GM12878 (cell line): ENCODE measurements around the gene RBM26. TPM values are rescaled to one million over a fixed set of nuclear protein-coding genes. Genes with fewer than 3 reads are reported as not detected.

Experiments used
- BCL11A ChIP-seq: IDR thresholded peaks from 2 replicates; pipeline ENCODE4 v1.6.1; 2011; ENCODE audit warnings: low read depth, low read length
- CEBPZ ChIP-seq: fragments of 150-350 bp; IDR thresholded peaks from 2 replicates; pipeline ENCODE4 v1.6.1; 2016; ENCODE audit warnings: low read depth, low read length
- CUX1 ChIP-seq: IDR thresholded peaks from 2 replicates; pipeline ENCODE4 v1.6.1; 2012; ENCODE audit warnings: improper control_type of control experiment, low read depth, low read length; ENCODE audit not compliant: insufficient replicate concordance
- EGR1 ChIP-seq, 2 experiments: IDR thresholded peaks; 1 replicate in 1 of 2; 2 replicates in 1 of 2; pipeline ENCODE4 v1.6.1; 2011 to 2012; ENCODE audit warnings: low read depth in 2 of 2, low read length in 2 of 2, borderline replicate concordance in 1 of 2, mild to moderate bottlenecking in 1 of 2, moderate library complexity in 1 of 2
- EZH2 ChIP-seq: IDR thresholded peaks from 2 replicates; pipeline ENCODE4 v1.6.1; 2012; ENCODE audit warnings: low read depth, mild to moderate bottlenecking, control low read depth, inconsistent platforms, low read length, borderline replicate concordance; ENCODE audit not compliant: control insufficient read depth
- JUNB ChIP-seq: IDR thresholded peaks from 2 replicates; pipeline ENCODE4 v1.6.1; 2016; ENCODE audit warnings: antibody characterized with exemption, mild to moderate bottlenecking
- MEF2A ChIP-seq: IDR thresholded peaks from 2 replicates; pipeline ENCODE4 v1.6.1; 2011; ENCODE audit warnings: low read depth, mild to moderate bottlenecking, low read length, moderate library complexity; ENCODE audit not compliant: insufficient read depth
- MEF2B ChIP-seq: fragments of 450-650 bp; IDR thresholded peaks from 2 replicates; pipeline ENCODE4 v1.6.1; 2018; ENCODE audit warnings: mild to moderate bottlenecking, moderate library complexity; ENCODE audit not compliant: partially characterized antibody, poor library complexity, severe bottlenecking
- NBN ChIP-seq: fragments of 450-650 bp; IDR thresholded peaks from 2 replicates; pipeline ENCODE4 v1.6.1; 2016
- PKNOX1 ChIP-seq: fragments of 450-650 bp; IDR thresholded peaks from 2 replicates; pipeline ENCODE4 v1.6.1; 2016; ENCODE audit warnings: mild to moderate bottlenecking
- POU2F2 ChIP-seq: IDR thresholded peaks from 3 replicates; pipeline ENCODE4 v1.6.1; 2011; ENCODE audit warnings: low read depth, mild to moderate bottlenecking, low read length, borderline replicate concordance
- RAD51 ChIP-seq: fragments of 450-650 bp; IDR thresholded peaks from 2 replicates; pipeline ENCODE4 v1.6.1; 2016; ENCODE audit warnings: moderate library complexity, mild to moderate bottlenecking, inconsistent platforms
- RFX5 ChIP-seq: IDR thresholded peaks from 2 replicates; pipeline ENCODE4 v1.6.1; 2011; ENCODE audit warnings: low read depth, low read length, improper control_type of control experiment
- SIX5 ChIP-seq: IDR thresholded peaks from 2 replicates; pipeline ENCODE4 v1.6.1; 2011; ENCODE audit warnings: mild to moderate bottlenecking, low read depth, low read length, moderate library complexity; ENCODE audit not compliant: severe bottlenecking
- SUZ12 ChIP-seq: fragments of 200-600 bp; sonication (generic); IDR thresholded peaks from one replicate; pipeline ENCODE4 v1.6.1; 2018; ENCODE audit warnings: antibody characterized with exemption, mild to moderate bottlenecking; ENCODE audit not compliant: unreplicated experiment
- USF1 ChIP-seq: IDR thresholded peaks from 2 replicates; pipeline ENCODE4 v1.6.1; 2011; ENCODE audit warnings: borderline replicate concordance, low read depth, mild to moderate bottlenecking, moderate library complexity, mixed read lengths, low read length; ENCODE audit not compliant: insufficient read depth; ENCODE audit errors: extremely low read length
- ZNF207 ChIP-seq: fragments of 450-650 bp; IDR thresholded peaks from 2 replicates; pipeline ENCODE4 v1.6.1; 2014; ENCODE audit warnings: antibody characterized with exemption, mild to moderate bottlenecking, borderline replicate concordance
- polyA plus RNA-seq, 11 experiments: library from polyadenylated mRNA; depleted of rRNA in 4 of 11; unstranded in 6 of 11; stranded (reverse) in 5 of 11; fragments of >200 nt; fragmentation: Nextera tagmentation in 4 of 11; fragmentation: Illumina TruSeq in 1 of 11; extraction: Ambion mirVana in 4 of 11; extraction: Trizol in 1 of 11; gene quantifications; 1 replicate in 1 of 11; 2 replicates in 10 of 11; pipeline versions ENCODE4 v1.2.1 to v1.2.3, GENCODE V29; 2011 to 2016; ENCODE audit warnings: inconsistent platforms in 2 of 11, missing spikeins in 2 of 11, low read depth in 1 of 11
- total RNA-seq, 4 experiments: library from RNA; depleted of rRNA in 3 of 4; stranded (reverse); fragments of >200 nt in 3 of 4; fragmentation: Illumina TruSeq in 1 of 4; extraction: Trizol in 1 of 4; gene quantifications; 2 replicates each; pipeline versions ENCODE4 v1.2.1 to v1.2.3, GENCODE V29; 2013 to 2021
- TF ChIP-seq, protein P1 (sequence below): IDR thresholded peaks from 2 replicates; pipeline ENCODE4 v1.6.1; 2012; ENCODE audit warnings: low read depth, low read length, improper control_type of control experiment

The RBM26 gene
- total and polyA plus RNA-seq, 10 of the 15 experiments (the other 5 are each of a cell fraction or from before 2014, with no cell fraction given), result 17.6 to 71.3 (median 38.9) TPM

- TF ChIP-seq CUX1, result peak; percentile 30
- TF ChIP-seq NBN, result peak; percentile 41; the same call in 1 of the 2 replicates
- TF ChIP-seq EGR1 (IDR thresholded peaks at IDR 0.05; ENCODE audit: borderline replicate concordance in 1 of 2, low read depth in 2 of 2, low read length in 2 of 2), result peak in 1 of 2 experiments; percentile 72; a peak in 1 of 3 replicates
- peak; percentile 47 for TF ChIP-seq MEF2B
- TF ChIP-seq USF1, result no peak
- TF ChIP-seq PKNOX1, result peak; percentile 44
- TF ChIP-seq ZNF207, result no peak
- TF ChIP-seq EZH2, result no peak
- TF ChIP-seq RFX5, result no peak
- no peak for TF ChIP-seq SUZ12
- TF ChIP-seq, protein P1, sequence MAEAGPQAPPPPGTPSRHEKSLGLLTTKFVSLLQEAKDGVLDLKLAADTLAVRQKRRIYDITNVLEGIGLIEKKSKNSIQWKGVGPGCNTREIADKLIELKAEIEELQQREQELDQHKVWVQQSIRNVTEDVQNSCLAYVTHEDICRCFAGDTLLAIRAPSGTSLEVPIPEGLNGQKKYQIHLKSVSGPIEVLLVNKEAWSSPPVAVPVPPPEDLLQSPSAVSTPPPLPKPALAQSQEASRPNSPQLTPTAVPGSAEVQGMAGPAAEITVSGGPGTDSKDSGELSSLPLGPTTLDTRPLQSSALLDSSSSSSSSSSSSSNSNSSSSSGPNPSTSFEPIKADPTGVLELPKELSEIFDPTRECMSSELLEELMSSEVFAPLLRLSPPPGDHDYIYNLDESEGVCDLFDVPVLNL, result no peak
- peak; percentile 89 for TF ChIP-seq BCL11A
- no peak for TF ChIP-seq CEBPZ
- TF ChIP-seq MEF2A, result peak; percentile 92
- TF ChIP-seq SIX5, result no peak
- peak; percentile 97 for TF ChIP-seq JUNB
- TF ChIP-seq RAD51, result no peak
- TF ChIP-seq POU2F2, result 0 out of 3 replicates have a peak, but pooled peaks have one; percentile 27
Measured at GRCh38 chr13:79385694-79386093, 20.4 kb downstream of the RBM26 start (continued).
